Stimulated activated CD8-positive, alpha-beta memory T cell treated with anti-CD3 and anti-CD28 coated beads, Interleukin-15, amount 100 ng/mL, for 24 hours (primary cell): ENCODE measurements around the gene COL23A1.

Source experiments
- DNase-seq: peaks from one replicate; pipeline ENCODE4 v3.0.0-alpha.2; 2020; ENCODE audit warnings: low read depth

COL23A1 gene

GRCh38 chr5:178360222-178360925 is 229.8 kb downstream of the COL23A1 start:
- DNase-seq, result no peak

- no peak for DNase-seq
These were observed 230.5 kb downstream of the COL23A1 start for GRCh38 chr5:178359738-178360137.

- no peak for DNase-seq
These were observed 232.5 kb downstream of the COL23A1 start for GRCh38 chr5:178357678-178358077.

GRCh38 chr5:178357121-178357521 is 233.1 kb downstream of the COL23A1 start:
- DNase-seq, result no peak

- DNase-seq, result no peak
These were observed 233.7 kb downstream of the COL23A1 start for GRCh38 chr5:178356431-178356872.

GRCh38 chr5:178355671-178356070 is 234.5 kb downstream of the COL23A1 start:
- no peak for DNase-seq

- DNase-seq, result no peak
These were observed 236.7 kb downstream of the COL23A1 start for GRCh38 chr5:178353461-178353860.

- DNase-seq, result no peak
These were observed 238.2 kb downstream of the COL23A1 start for GRCh38 chr5:178352035-178352349.

GRCh38 chr5:178351221-178352034 is 238.8 kb downstream of the COL23A1 start:
- DNase-seq, result no peak

- no peak for DNase-seq
These were observed 239.6 kb downstream of the COL23A1 start for GRCh38 chr5:178350361-178351220.

- DNase-seq, result no peak
These were observed 240.4 kb downstream of the COL23A1 start for GRCh38 chr5:178349625-178350353.

GRCh38 chr5:178349075-178349511 is 241.1 kb downstream of the COL23A1 start:
- no peak for DNase-seq

- DNase-seq, result no peak
These were observed 241.7 kb downstream of the COL23A1 start for GRCh38 chr5:178348356-178349074.

GRCh38 chr5:178347956-178348355 is 242.2 kb downstream of the COL23A1 start:
- no peak for DNase-seq

- DNase-seq, result no peak
These were observed 243.4 kb downstream of the COL23A1 start for GRCh38 chr5:178346607-178347334.

- no peak for DNase-seq
These were observed 246.9 kb downstream of the COL23A1 start for GRCh38 chr5:178343306-178343705.

- no peak for DNase-seq
These were observed 248.4 kb downstream of the COL23A1 start for GRCh38 chr5:178341851-178342140.

GRCh38 chr5:178341091-178341850 is 248.9 kb downstream of the COL23A1 start:
- DNase-seq, result no peak

- no peak for DNase-seq
These were observed 249.6 kb downstream of the COL23A1 start for GRCh38 chr5:178340637-178341036.

GRCh38 chr5:178340187-178340586 is 250.0 kb downstream of the COL23A1 start:
- no peak for DNase-seq
